ENCODE measurements around the gene POLG. TPM values are rescaled to one million over a fixed set of nuclear protein-coding genes. Genes with fewer than 3 reads are reported as not detected.
"Not testable (repeated sequence)": the region's sequence is repeated elsewhere in the genome, so short reads cannot be mapped to it uniquely, and the experiment has no call there.

The POLG gene
- total RNA-seq, 2 experiments from 2014 or later, result 80.2 to 93.7 TPM

GRCh38 chr15:89282631-89283030 lies 52.0 kb downstream of the POLG start:
- no peak overlapping the region for H3K4me3 ChIP-seq (ENCODE audit: low read depth, low read length, poor library complexity, severe bottlenecking)
- H3K27ac ChIP-seq (ENCODE audit: low read depth, low read length, poor library complexity, severe bottlenecking), result no peak overlapping the region
- no peak for DNase-seq (ENCODE audit: low spot score)
- H3K9me3 ChIP-seq (ENCODE audit: low read length), result no peaks in the 10 kb centered on the region
- TF ChIP-seq CTCF (conservative IDR thresholded peaks at IDR 0.05; ENCODE audit: low read length) (no peak), EZH2phosphoT487 (IDR thresholded peaks at IDR 0.05; ENCODE audit: borderline replicate concordance, low read depth, low read length) (no peak)
- H3K4me2 ChIP-seq (ENCODE audit: low read length), result no peak overlapping the region
- POLR2A ChIA-PET, result interaction anchor here (0.9 kb wide), 1 partner anchor 30 kb away, joined by 3 read pairs; no protein-coding TSS in a partner anchor
- intact Hi-C loops (cut with micrococcal nuclease; ENCODE audit: unreplicated experiment), result no loop called here
- CTCF ChIA-PET (ENCODE audit: unreplicated experiment), result no interaction called here
- peaks cover 96% of the 10 kb centered on the region for H3K36me3 ChIP-seq (ENCODE audit: insufficient read depth, low read length)
- no peak overlapping the region for H2AFZ ChIP-seq (ENCODE audit: low read length)
- H3K79me2 ChIP-seq (ENCODE audit: insufficient read depth, low read depth, low read length), result no peaks in the 10 kb centered on the region
- no TSS peak for BruUV-seq (replicated peaks)
- H3K4me1 ChIP-seq (ENCODE audit: insufficient read depth, low read length, poor library complexity, severe bottlenecking), result no peaks in the 10 kb centered on the region
- no peaks in the 10 kb centered on the region for H3K9me2 ChIP-seq (ENCODE audit: insufficient read depth, low read length)
- H4K20me1 ChIP-seq (ENCODE audit: insufficient read depth, low read length), result no peaks in the 10 kb centered on the region

DNA sequence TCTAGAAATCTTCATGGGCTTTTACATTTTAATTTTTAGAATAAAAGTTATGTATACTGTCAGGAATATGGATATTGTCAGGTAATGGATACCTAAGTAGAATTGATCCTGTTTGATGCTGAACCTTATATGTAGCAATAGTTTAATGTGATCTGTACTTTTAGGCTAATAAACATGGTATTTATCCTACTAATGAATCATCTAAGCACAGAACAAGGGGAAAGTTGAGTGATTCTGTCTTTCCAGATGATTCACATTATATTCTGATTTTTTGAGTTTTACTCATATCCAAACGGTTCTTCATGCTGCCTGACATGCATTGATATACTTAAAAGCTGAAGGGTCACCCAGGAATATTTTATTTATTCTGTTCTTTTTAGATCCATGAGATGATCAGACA lies 56.3 kb downstream of the POLG start:
- TF ChIP-seq EZH2phosphoT487 (IDR thresholded peaks at IDR 0.05; ENCODE audit: borderline replicate concordance, low read depth, low read length) (no peak), CTCF (conservative IDR thresholded peaks at IDR 0.05; ENCODE audit: low read length) (no peak)
- intact Hi-C loops (cut with micrococcal nuclease; ENCODE audit: unreplicated experiment), result no loop called here
- H3K36me3 ChIP-seq (ENCODE audit: insufficient read depth, low read length), result peaks cover 98% of the 10 kb centered on the region
- POLR2A ChIA-PET, result no interaction called here
- H2AFZ ChIP-seq (ENCODE audit: low read length), result no peak overlapping the region
- H3K4me2 ChIP-seq (ENCODE audit: low read length), result no peak overlapping the region
- H3K9me3 ChIP-seq (ENCODE audit: low read length), result no peaks in the 10 kb centered on the region
- H3K4me1 ChIP-seq (ENCODE audit: insufficient read depth, low read length, poor library complexity, severe bottlenecking), result no peaks in the 10 kb centered on the region
- no peaks in the 10 kb centered on the region for H3K79me2 ChIP-seq (ENCODE audit: insufficient read depth, low read depth, low read length)
- BruUV-seq (replicated peaks), result no TSS peak
- H3K27ac ChIP-seq (ENCODE audit: low read depth, low read length, poor library complexity, severe bottlenecking), result no peak overlapping the region
- H3K9me2 ChIP-seq (ENCODE audit: insufficient read depth, low read length), result no peaks in the 10 kb centered on the region
- H4K20me1 ChIP-seq (ENCODE audit: insufficient read depth, low read length), result no peaks in the 10 kb centered on the region
- CTCF ChIA-PET (ENCODE audit: unreplicated experiment), result no interaction called here
- H3K4me3 ChIP-seq (ENCODE audit: low read depth, low read length, poor library complexity, severe bottlenecking), result no peak overlapping the region
- no peak for DNase-seq (ENCODE audit: low spot score)

DNA sequence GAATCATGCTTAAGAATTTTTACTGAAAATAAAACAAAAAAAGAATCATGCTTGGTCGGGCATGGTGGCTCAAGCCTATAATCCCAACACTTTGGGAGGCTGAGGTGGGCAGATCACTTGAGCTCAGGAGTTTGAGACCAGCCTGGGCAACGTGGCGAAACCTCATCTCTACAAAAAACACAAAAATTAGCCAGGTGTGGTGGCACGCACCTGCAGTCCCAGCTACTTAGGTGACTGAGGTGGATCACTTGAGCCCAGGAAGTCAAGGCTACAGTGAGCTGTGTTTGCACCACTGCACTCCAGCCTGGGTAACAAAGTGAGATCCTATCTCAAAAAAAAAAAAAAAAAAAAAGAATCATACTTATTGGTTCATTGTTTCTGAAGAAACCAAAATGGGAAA lies 57.3 kb downstream of the POLG start:
- intact Hi-C loops (cut with micrococcal nuclease; ENCODE audit: unreplicated experiment); H3K9me2 ChIP-seq (ENCODE audit: insufficient read depth, low read length); DNase-seq (ENCODE audit: low spot score): not testable (repeated sequence)

More for the DNA sequence above, 57.3 kb downstream of the POLG start:
- H3K4me2 ChIP-seq (ENCODE audit: low read length); H2AFZ ChIP-seq (ENCODE audit: low read length); H3K27ac ChIP-seq (ENCODE audit: low read depth, low read length, poor library complexity, severe bottlenecking); H3K79me2 ChIP-seq (ENCODE audit: insufficient read depth, low read depth, low read length); CTCF ChIA-PET (ENCODE audit: unreplicated experiment); BruUV-seq (replicated peaks); H3K9me3 ChIP-seq (ENCODE audit: low read length); H3K4me1 ChIP-seq (ENCODE audit: insufficient read depth, low read length, poor library complexity, severe bottlenecking); H4K20me1 ChIP-seq (ENCODE audit: insufficient read depth, low read length); H3K4me3 ChIP-seq (ENCODE audit: low read depth, low read length, poor library complexity, severe bottlenecking): not testable (repeated sequence)
- POLR2A ChIA-PET, result interaction anchor here (0.7 to 2.3 kb wide), 4 partner anchors 9 to 33 kb away, joined by 3 to 12 read pairs (median 4); partner anchors contain the start of gene FANCI
- peaks cover 96% of the 10 kb centered on the region for H3K36me3 ChIP-seq (ENCODE audit: insufficient read depth, low read length)

Small RNAs within 50 kb of the gene (microRNA-seq; reads per million reads assigned to microRNA genes)
- gene MIR6766 (ENCODE audit: borderline replicate concordance) (6.1 reads per million), gene MIR9-3 (ENCODE audit: borderline replicate concordance) (2.3 reads per million)

Small RNAs within 50 kb of the gene (small RNA-seq; reads per million reads assigned to genes)
- not detected for gene MIR6766

Other genes starting within 250 kb of the POLG start
- 12.6 and 16.1 TPM in 2 replicates for gene ABHD2, start 246.4 kb downstream of the POLG start, total RNA-seq (2014; rRNA removed; shearing (Covaris generic))
- 22.8 and 30.3 TPM in 2 replicates for gene ABHD2, start 246.4 kb downstream of the POLG start, total RNA-seq (2022)
- not detected in 2 replicates for gene RLBP1, start 113.2 kb downstream of the POLG start, total RNA-seq (2014; rRNA removed; shearing (Covaris generic))
- not detected in 2 replicates for gene RLBP1, start 113.2 kb downstream of the POLG start, total RNA-seq (2022)
- gene FANCI, start 90.8 kb downstream of the POLG start, total RNA-seq (2014; rRNA removed; shearing (Covaris generic)), result 112 and 118 TPM in 2 replicates
- gene FANCI, start 90.8 kb downstream of the POLG start, total RNA-seq (2022), result 211 and 231 TPM in 2 replicates
- not detected in 2 replicates for gene RHCG, start 161.8 kb upstream of the POLG start, total RNA-seq (2014; rRNA removed; shearing (Covaris generic))
- gene RHCG, start 161.8 kb upstream of the POLG start, total RNA-seq (2022), result not detected in 2 replicates
- 25.9 and 26.2 TPM in 2 replicates for gene TICRR, start 240.6 kb upstream of the POLG start, total RNA-seq (2014; rRNA removed; shearing (Covaris generic))
- 42.6 and 44.4 TPM in 2 replicates for gene TICRR, start 240.6 kb upstream of the POLG start, total RNA-seq (2022)

Data from OCI-LY7 (cell line).